Endothelial cell of umbilical vein (primary cell): ENCODE measurements around the gene SEMA6A.
"Not testable (repeated sequence)": the region's sequence is repeated elsewhere in the genome, so short reads cannot be mapped to it uniquely, and the experiment has no call there.

Experiments
- CTCF ChIP-seq, 2 donors: IDR thresholded peaks; 1 replicate in 1 of 2; 2 replicates in 1 of 2; pipeline ENCODE4 v1.5.1; 2011; ENCODE audit warnings: low read length in 2 of 2, mild to moderate bottlenecking in 2 of 2, moderate library complexity in 2 of 2, control low read depth in 1 of 2, inconsistent platforms in 1 of 2, low read depth in 1 of 2; ENCODE audit not compliant: insufficient read depth in 1 of 2; ENCODE audit errors: extremely low read depth in 1 of 2
- EZH2 ChIP-seq: IDR thresholded peaks from 2 replicates; pipeline ENCODE4 v1.6.1; 2012; ENCODE audit warnings: borderline replicate concordance, low read depth, mild to moderate bottlenecking, moderate library complexity, low read length, inconsistent platforms; ENCODE audit not compliant: severe bottlenecking
- FOS ChIP-seq: IDR thresholded peaks from 2 replicates; pipeline ENCODE4 v1.6.1; 2011; ENCODE audit warnings: mild to moderate bottlenecking, low read length, moderate library complexity, borderline replicate concordance; ENCODE audit not compliant: insufficient read depth
- MAX ChIP-seq: IDR thresholded peaks from 2 replicates; pipeline ENCODE4 v1.6.1; 2011; ENCODE audit not compliant: insufficient read depth, insufficient read length
- MYC ChIP-seq: IDR thresholded peaks from one replicate; pipeline ENCODE4 v1.6.1; 2011; ENCODE audit warnings: mild to moderate bottlenecking, low read depth, low read length
- POLR2A ChIP-seq: IDR thresholded peaks from 2 replicates; pipeline ENCODE4 v1.6.1; 2012; ENCODE audit warnings: low read depth, mild to moderate bottlenecking, control low read depth, low read length
- POLR2AphosphoS5 ChIP-seq: IDR thresholded peaks from 2 replicates; pipeline ENCODE4 v1.6.1; 2012; ENCODE audit warnings: low read depth, mild to moderate bottlenecking, control low read depth, low read length, moderate library complexity; ENCODE audit not compliant: insufficient read depth

- not testable (repeated sequence) for TF ChIP-seq MAX; CTCF (IDR thresholded peaks at IDR 0.05; ENCODE audit: extremely low read depth in 1 of 2, insufficient read depth in 1 of 2, low read depth in 1 of 2, low read length in 2 of 2); POLR2A; EZH2; POLR2AphosphoS5; FOS; MYC
These were observed 51.4 kb downstream of the SEMA6A start for GRCh38 chr5:116523182-116523581.
